DOHH2 (cell line): ENCODE data around the gene LIPA.
A peak's percentile ranks its signal among the peaks of the same experiment; 100 is the strongest.
"Not testable (repeated sequence)": the region's sequence is repeated elsewhere in the genome, so short reads cannot be mapped to it uniquely, and the experiment has no call there.

ENCODE experiments used
- H3F3A ChIP-seq: fragments of 200-600 bp; sonication (generic), shearing (Covaris generic); 2 replicates; pipeline ENCODE4 v1.6.0; 2016; ENCODE audit warnings: antibody characterized with exemption, mild to moderate bottlenecking; ENCODE audit not compliant: control insufficient read depth, insufficient read depth
- H3K27ac ChIP-seq: fragments of 200-600 bp; sonication (generic); 2 replicates; pipeline ENCODE4 v1.5.1; 2014; ENCODE audit warnings: low read depth, mild to moderate bottlenecking, low read length, moderate library complexity
- H3K27me3 ChIP-seq: fragments of 200-600 bp; sonication (generic); 2 replicates; pipeline ENCODE4 v1.6.1; 2014; ENCODE audit warnings: mild to moderate bottlenecking, low read length, mixed read lengths; ENCODE audit not compliant: control insufficient read depth
- H3K36me3 ChIP-seq: fragments of 200-600 bp; sonication (generic); 2 replicates; pipeline ENCODE4 v1.6.1; 2014; ENCODE audit warnings: mild to moderate bottlenecking, low read length, moderate library complexity, mixed read lengths; ENCODE audit not compliant: control insufficient read depth
- H3K4me1 ChIP-seq: fragments of 200-600 bp; sonication (generic); 2 replicates; pipeline ENCODE4 v1.6.1; 2014; ENCODE audit warnings: mild to moderate bottlenecking, low read length, mixed read lengths; ENCODE audit not compliant: control insufficient read depth
- H3K4me2 ChIP-seq: fragments of 200-600 bp; sonication (generic); 2 replicates; pipeline ENCODE4 v1.6.0; 2014; ENCODE audit warnings: mild to moderate bottlenecking, low read length, moderate library complexity
- H3K4me3 ChIP-seq: fragments of 200-600 bp; sonication (generic); 2 replicates; pipeline ENCODE4 v1.5.1; 2014; ENCODE audit warnings: mild to moderate bottlenecking, low read length, mixed read lengths
- H3K79me2 ChIP-seq: fragments of 200-600 bp; sonication (generic); 2 replicates; pipeline ENCODE4 v1.6.1; 2014; ENCODE audit warnings: mild to moderate bottlenecking, low read length, mixed read lengths; ENCODE audit not compliant: control insufficient read depth
- H3K9me2 ChIP-seq: fragments of 200-600 bp; sonication (generic); replicated peaks from 2 replicates; pipeline ENCODE4 v1.6.1; 2014; ENCODE audit warnings: mild to moderate bottlenecking, low read length, mixed read lengths; ENCODE audit not compliant: control insufficient read depth
- H3K9me3 ChIP-seq: fragments of 200-600 bp; sonication (generic); 2 replicates; pipeline ENCODE4 v1.6.1; 2014; ENCODE audit warnings: antibody characterized with exemption, low read length, mixed read lengths; ENCODE audit not compliant: control insufficient read depth, insufficient read depth
- H4K20me1 ChIP-seq: fragments of 200-600 bp; sonication (generic); 2 replicates; pipeline ENCODE4 v1.6.0; 2014; ENCODE audit warnings: low read depth, mild to moderate bottlenecking, antibody characterized with exemption, low read length, moderate library complexity; ENCODE audit not compliant: control insufficient read depth, insufficient read depth
- EZH2phosphoT487 ChIP-seq: fragments of 200-600 bp; sonication (generic); IDR thresholded peaks from 2 replicates; pipeline ENCODE4 v1.6.1; 2017; ENCODE audit warnings: borderline replicate concordance, mild to moderate bottlenecking, antibody characterized with exemption, low read length, moderate library complexity, mixed read lengths
- TF ChIP-seq, protein P1 (sequence below): fragments of 200-600 bp; sonication (generic); IDR thresholded peaks from one replicate; pipeline ENCODE4 v1.5.1; 2014; ENCODE audit warnings: antibody characterized with exemption, mild to moderate bottlenecking, low read depth, low read length; ENCODE audit not compliant: poor library complexity, severe bottlenecking

The LIPA gene

GRCh38 chr10:89255793-89256192, 4.2 kb upstream of the LIPA start:
- H3K79me2 ChIP-seq, result peaks cover 8% of the 10 kb centered on the region
- TF ChIP-seq EZH2phosphoT487, result no peak
- TF ChIP-seq, protein P1, sequence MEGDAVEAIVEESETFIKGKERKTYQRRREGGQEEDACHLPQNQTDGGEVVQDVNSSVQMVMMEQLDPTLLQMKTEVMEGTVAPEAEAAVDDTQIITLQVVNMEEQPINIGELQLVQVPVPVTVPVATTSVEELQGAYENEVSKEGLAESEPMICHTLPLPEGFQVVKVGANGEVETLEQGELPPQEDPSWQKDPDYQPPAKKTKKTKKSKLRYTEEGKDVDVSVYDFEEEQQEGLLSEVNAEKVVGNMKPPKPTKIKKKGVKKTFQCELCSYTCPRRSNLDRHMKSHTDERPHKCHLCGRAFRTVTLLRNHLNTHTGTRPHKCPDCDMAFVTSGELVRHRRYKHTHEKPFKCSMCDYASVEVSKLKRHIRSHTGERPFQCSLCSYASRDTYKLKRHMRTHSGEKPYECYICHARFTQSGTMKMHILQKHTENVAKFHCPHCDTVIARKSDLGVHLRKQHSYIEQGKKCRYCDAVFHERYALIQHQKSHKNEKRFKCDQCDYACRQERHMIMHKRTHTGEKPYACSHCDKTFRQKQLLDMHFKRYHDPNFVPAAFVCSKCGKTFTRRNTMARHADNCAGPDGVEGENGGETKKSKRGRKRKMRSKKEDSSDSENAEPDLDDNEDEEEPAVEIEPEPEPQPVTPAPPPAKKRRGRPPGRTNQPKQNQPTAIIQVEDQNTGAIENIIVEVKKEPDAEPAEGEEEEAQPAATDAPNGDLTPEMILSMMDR, result no peak
- peaks cover 10% of the 10 kb centered on the region for H3K4me1 ChIP-seq
- peaks cover 35% of the 10 kb centered on the region; the same call in 1 of the 2 replicates for H3K9me3 ChIP-seq
- no peaks in the 10 kb centered on the region for H3K9me2 ChIP-seq
- H3K36me3 ChIP-seq, result 0 out of 2 replicates have a peak, but pooled peaks cover 4% of the 10 kb centered on the region
- no peaks in the 10 kb centered on the region for H3K27me3 ChIP-seq
- H3K27ac ChIP-seq, result no peak overlapping the region
- no peak overlapping the region for H3K4me3 ChIP-seq
- no peaks in the 10 kb centered on the region for H4K20me1 ChIP-seq
- H3F3A ChIP-seq, result no peaks in the 10 kb centered on the region
- H3K4me2 ChIP-seq, result no peak overlapping the region

- peaks cover 13% of the 10 kb centered on the region for H3K79me2 ChIP-seq
- H3K27me3 ChIP-seq, H3K27ac ChIP-seq, H4K20me1 ChIP-seq, H3K4me2 ChIP-seq, H3K4me3 ChIP-seq, H3K9me2 ChIP-seq, H3K36me3 ChIP-seq, H3F3A ChIP-seq: not testable (repeated sequence)
- H3K9me3 ChIP-seq, result peaks cover 35% of the 10 kb centered on the region; the same call in 1 of the 2 replicates
- peaks cover 14% of the 10 kb centered on the region for H3K4me1 ChIP-seq
Measured at GRCh38 chr10:89255091-89255579, 3.6 kb upstream of the LIPA start.

DNA sequence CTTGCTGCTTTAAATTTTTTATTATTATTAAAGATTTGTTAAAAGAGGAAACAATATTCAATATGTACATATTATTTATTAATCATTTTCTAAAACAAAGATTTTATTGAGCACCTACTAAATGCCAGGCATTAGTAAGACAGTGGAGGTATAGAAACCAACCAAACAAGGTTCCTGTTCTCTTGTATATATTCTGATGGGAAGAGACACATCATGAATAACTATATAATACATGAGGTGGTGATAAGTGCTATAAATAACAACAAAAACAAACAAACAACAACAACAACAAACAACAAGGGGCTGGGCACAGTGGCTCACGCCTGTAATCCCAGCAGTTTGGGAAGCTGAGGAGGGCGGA, 630 bp upstream of the LIPA start:
- Histone ChIP-seq H3K9me2 (no peaks in the 10 kb centered on the region), H3K36me3 (0 out of 2 replicates have a peak, but pooled peaks cover 4% of the 10 kb centered on the region), H3F3A (no peaks in the 10 kb centered on the region; the same call in 1 of the 2 replicates), H3K9me3 (peaks cover 35% of the 10 kb centered on the region; the same call in 1 of the 2 replicates), H4K20me1 (no peaks in the 10 kb centered on the region), H3K27ac (no peak overlapping the region), H3K4me3 (no peak overlapping the region; the same call in 1 of the 2 replicates), H3K4me2 (peak overlapping the region; percentile 99), H3K27me3 (no peaks in the 10 kb centered on the region), H3K4me1 (peaks cover 25% of the 10 kb centered on the region), H3K79me2 (peaks cover 13% of the 10 kb centered on the region)
- TF ChIP-seq EZH2phosphoT487, result no peak
- TF ChIP-seq, protein P1, result no peak

GRCh38 chr10:89250865-89251408, 638 bp downstream of the LIPA start:
- H3K9me2 ChIP-seq, result no peaks in the 10 kb centered on the region
- H3K36me3 ChIP-seq, result 0 out of 2 replicates have a peak, but pooled peaks cover 4% of the 10 kb centered on the region
- no peak for TF ChIP-seq EZH2phosphoT487
- TF ChIP-seq, protein P1, result no peak
- peaks cover 4% of the 10 kb centered on the region for H3F3A ChIP-seq
- H3K4me1 ChIP-seq, result peaks cover 28% of the 10 kb centered on the region
- H3K4me2 ChIP-seq, result peak overlapping the region; percentile 99
- H3K4me3 ChIP-seq, result peak overlapping the region; percentile 96
- no peaks in the 10 kb centered on the region for H3K27me3 ChIP-seq
- peaks cover 35% of the 10 kb centered on the region; the same call in 1 of the 2 replicates for H3K9me3 ChIP-seq
- peaks cover 13% of the 10 kb centered on the region for H3K79me2 ChIP-seq
- no peaks in the 10 kb centered on the region for H4K20me1 ChIP-seq
- H3K27ac ChIP-seq, result no peak overlapping the region
